Ishikawa (cell line): ENCODE results near the gene EPC2.

Source experiments
- CEBPB ChIP-seq: IDR thresholded peaks from 2 replicates; pipeline ENCODE4 v1.6.1; 2012
- CREB1 ChIP-seq: IDR thresholded peaks from 2 replicates; pipeline ENCODE4 v1.6.1; 2012; ENCODE audit warnings: low read depth
- EGR1 ChIP-seq: IDR thresholded peaks from 2 replicates; pipeline ENCODE4 v1.6.1; 2012
- EP300 ChIP-seq: IDR thresholded peaks from 2 replicates; pipeline ENCODE4 v1.6.1; 2012; ENCODE audit warnings: borderline replicate concordance
- FOXM1 ChIP-seq: IDR thresholded peaks from 2 replicates; pipeline ENCODE4 v1.6.1; 2012; ENCODE audit warnings: low read depth, borderline replicate concordance
- NFIC ChIP-seq: IDR thresholded peaks from 2 replicates; pipeline ENCODE4 v1.6.1; 2012
- RAD21 ChIP-seq: IDR thresholded peaks from 2 replicates; pipeline ENCODE4 v1.6.1; 2012; ENCODE audit warnings: low read depth
- TAF1 ChIP-seq: IDR thresholded peaks from 2 replicates; pipeline ENCODE4 v1.6.1; 2012; ENCODE audit warnings: low read depth, mild to moderate bottlenecking
- TCF12 ChIP-seq: IDR thresholded peaks from 2 replicates; pipeline ENCODE4 v1.6.1; 2012; ENCODE audit warnings: low read depth
- TEAD4 ChIP-seq: IDR thresholded peaks from 2 replicates; pipeline ENCODE4 v1.6.1; 2012
- YY1 ChIP-seq: IDR thresholded peaks from 2 replicates; pipeline ENCODE4 v1.6.1; 2012; ENCODE audit warnings: low read depth
- ZBTB7A ChIP-seq: IDR thresholded peaks from 2 replicates; pipeline ENCODE4 v1.6.1; 2012; ENCODE audit warnings: low read depth
- TF ChIP-seq, protein P1 (sequence below): IDR thresholded peaks from 2 replicates; pipeline ENCODE4 v1.6.1; 2012
- TF ChIP-seq, protein P2 (sequence below): IDR thresholded peaks from 2 replicates; pipeline ENCODE4 v1.6.1; 2012; ENCODE audit warnings: low read depth, mild to moderate bottlenecking
- TF ChIP-seq, protein P3 (sequence below): IDR thresholded peaks from 2 replicates; pipeline ENCODE4 v1.6.1; 2012

EPC2 gene, protein sequence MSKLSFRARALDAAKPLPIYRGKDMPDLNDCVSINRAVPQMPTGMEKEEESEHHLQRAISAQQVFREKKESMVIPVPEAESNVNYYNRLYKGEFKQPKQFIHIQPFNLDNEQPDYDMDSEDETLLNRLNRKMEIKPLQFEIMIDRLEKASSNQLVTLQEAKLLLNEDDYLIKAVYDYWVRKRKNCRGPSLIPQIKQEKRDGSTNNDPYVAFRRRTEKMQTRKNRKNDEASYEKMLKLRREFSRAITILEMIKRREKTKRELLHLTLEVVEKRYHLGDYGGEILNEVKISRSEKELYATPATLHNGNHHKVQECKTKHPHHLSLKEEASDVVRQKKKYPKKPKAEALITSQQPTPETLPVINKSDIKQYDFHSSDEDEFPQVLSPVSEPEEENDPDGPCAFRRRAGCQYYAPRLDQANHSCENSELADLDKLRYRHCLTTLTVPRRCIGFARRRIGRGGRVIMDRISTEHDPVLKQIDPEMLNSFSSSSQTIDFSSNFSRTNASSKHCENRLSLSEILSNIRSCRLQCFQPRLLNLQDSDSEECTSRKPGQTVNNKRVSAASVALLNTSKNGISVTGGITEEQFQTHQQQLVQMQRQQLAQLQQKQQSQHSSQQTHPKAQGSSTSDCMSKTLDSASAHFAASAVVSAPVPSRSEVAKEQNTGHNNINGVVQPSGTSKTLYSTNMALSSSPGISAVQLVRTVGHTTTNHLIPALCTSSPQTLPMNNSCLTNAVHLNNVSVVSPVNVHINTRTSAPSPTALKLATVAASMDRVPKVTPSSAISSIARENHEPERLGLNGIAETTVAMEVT

DNA sequence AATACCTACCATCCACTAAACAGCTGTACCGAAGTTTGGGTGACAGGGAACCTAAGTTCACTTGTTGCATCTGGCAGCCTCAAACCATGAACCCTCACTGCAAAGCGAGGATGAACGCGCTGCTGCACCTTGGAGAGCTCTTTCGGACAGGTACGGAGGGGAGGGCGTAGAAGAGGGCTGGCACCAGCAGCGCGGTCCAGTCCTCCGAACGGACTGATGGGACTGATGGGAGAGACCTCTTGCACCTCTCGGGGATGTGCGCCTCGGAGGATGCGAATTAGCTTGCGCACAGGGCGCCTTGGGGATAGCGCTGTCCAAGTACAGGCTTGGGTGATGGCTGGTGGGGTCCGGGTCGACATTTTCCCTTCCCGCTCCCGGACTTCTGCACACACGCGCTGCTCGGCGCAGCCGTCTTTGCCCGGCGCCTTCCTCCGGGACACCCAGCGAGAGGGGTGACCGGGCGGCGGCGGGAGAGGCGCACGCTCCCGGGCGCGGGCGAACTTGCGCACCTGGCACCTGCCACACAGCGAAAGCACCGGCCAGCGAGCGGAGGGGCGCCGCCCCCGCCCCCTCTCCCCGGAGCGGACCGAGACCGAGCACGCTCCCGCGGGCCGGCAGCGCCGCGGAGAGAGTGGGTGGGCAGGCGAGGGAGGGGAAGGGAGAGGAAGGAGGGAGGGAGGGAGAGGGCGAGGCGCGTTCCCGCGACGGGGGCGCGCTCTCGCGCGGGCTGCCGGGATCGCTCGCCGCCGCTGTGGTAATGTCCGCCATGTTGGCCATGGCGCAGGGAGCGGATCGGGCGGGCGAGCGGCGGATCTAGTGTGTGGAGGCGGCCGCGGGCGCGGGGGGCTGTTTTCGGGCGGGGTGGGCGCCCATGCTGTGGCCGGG, at the start of gene EPC2:
Gene EPC2 (plus strand): TSS at position 754 of the 885 bp plus-strand sequence. CDS start 267 bp downstream, outside the sequence.
- TF ChIP-seq RAD21: no peak
- TF ChIP-seq EP300: peak; percentile 6; the same call in 1 of the 2 replicates
- peak; percentile 76 for TF ChIP-seq TAF1
- TF ChIP-seq, protein P1, sequence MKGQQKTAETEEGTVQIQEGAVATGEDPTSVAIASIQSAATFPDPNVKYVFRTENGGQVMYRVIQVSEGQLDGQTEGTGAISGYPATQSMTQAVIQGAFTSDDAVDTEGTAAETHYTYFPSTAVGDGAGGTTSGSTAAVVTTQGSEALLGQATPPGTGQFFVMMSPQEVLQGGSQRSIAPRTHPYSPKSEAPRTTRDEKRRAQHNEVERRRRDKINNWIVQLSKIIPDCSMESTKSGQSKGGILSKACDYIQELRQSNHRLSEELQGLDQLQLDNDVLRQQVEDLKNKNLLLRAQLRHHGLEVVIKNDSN: 0 out of 2 replicates have a peak, but pooled peaks have one; percentile 3
- peak; percentile 67; the same call in 1 of the 2 replicates for TF ChIP-seq ZBTB7A
- TF ChIP-seq EGR1: peak; percentile 69
- TF ChIP-seq CEBPB: no peak
- TF ChIP-seq TCF12: 0 out of 2 replicates have a peak, but pooled peaks have one; percentile 8
- TF ChIP-seq, protein P2, sequence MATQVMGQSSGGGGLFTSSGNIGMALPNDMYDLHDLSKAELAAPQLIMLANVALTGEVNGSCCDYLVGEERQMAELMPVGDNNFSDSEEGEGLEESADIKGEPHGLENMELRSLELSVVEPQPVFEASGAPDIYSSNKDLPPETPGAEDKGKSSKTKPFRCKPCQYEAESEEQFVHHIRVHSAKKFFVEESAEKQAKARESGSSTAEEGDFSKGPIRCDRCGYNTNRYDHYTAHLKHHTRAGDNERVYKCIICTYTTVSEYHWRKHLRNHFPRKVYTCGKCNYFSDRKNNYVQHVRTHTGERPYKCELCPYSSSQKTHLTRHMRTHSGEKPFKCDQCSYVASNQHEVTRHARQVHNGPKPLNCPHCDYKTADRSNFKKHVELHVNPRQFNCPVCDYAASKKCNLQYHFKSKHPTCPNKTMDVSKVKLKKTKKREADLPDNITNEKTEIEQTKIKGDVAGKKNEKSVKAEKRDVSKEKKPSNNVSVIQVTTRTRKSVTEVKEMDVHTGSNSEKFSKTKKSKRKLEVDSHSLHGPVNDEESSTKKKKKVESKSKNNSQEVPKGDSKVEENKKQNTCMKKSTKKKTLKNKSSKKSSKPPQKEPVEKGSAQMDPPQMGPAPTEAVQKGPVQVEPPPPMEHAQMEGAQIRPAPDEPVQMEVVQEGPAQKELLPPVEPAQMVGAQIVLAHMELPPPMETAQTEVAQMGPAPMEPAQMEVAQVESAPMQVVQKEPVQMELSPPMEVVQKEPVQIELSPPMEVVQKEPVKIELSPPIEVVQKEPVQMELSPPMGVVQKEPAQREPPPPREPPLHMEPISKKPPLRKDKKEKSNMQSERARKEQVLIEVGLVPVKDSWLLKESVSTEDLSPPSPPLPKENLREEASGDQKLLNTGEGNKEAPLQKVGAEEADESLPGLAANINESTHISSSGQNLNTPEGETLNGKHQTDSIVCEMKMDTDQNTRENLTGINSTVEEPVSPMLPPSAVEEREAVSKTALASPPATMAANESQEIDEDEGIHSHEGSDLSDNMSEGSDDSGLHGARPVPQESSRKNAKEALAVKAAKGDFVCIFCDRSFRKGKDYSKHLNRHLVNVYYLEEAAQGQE: peak; percentile 80
- no peak for TF ChIP-seq TEAD4
- TF ChIP-seq NFIC: no peak
- TF ChIP-seq FOXM1: no peak
- TF ChIP-seq, protein P3, sequence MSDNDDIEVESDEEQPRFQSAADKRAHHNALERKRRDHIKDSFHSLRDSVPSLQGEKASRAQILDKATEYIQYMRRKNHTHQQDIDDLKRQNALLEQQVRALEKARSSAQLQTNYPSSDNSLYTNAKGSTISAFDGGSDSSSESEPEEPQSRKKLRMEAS: peak; percentile 18; the same call in 1 of the 2 replicates
- no peak for TF ChIP-seq CREB1
- peak; percentile 94 for TF ChIP-seq YY1

DNA sequence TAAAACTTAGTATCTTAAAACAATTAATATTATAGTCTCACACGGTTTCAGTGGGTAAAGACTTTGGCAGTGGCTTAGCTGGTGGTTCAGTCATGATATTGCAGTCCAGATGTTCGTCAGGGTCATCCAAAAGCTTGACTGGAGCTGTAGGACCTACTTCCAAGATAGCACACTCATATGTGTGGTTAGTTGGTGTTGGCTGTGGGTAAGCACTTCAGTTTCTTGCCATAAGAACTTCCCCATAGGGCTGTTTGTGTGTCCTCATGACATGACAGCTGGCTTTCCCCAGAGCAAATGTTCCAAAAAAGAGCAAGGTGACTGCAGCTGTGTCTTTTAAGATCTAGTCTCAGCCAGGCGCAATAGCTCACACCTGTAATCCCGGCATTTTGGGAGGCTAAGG, 48.5 kb upstream of the EPC2 start:
- TF ChIP-seq RAD21: no peak
- TF ChIP-seq, protein P1: no peak
- no peak for TF ChIP-seq FOXM1

DNA sequence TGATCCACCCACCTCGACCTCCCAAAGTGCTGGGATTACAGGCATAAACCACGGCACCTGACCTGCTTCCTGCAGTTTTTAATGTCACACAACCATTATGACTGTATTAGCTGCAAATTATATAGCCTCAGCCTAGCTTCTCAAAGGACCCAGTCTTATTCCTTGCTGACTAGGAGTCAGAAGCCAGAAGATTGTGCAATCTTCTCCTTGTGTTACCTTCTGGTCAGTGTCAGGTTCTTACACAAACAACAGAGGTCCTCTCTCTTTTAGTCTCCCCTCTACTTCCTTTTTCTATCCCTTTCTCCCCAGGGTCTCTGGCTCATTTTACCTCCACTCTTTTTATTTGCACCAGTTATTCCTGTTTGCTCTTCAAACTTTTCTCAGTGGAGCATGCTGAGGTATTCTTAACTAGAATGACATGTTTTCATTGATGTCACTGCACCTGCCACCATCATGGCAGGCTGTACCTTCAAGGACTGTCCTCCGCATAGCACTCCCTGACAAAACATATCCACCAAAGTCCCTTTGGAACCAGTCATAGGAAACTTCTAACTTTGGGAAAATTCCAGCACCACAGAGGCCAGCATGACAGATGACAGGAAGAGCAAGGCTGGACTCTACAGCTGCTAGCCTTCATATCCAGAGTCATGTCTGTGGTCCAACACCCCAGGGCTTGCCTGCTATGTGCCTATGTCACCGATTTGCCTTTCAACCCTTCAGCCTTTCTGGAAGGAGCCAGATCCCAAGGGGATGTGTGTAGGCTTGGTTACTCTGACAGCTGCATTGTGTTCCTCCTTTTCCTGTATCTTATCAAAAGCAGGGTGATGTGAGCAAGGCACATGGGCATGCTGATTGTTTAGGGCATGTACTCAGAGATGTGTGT, 45.2 kb upstream of the EPC2 start:
- TF ChIP-seq CEBPB (peak; percentile 89), TCF12 (no peak)

DNA sequence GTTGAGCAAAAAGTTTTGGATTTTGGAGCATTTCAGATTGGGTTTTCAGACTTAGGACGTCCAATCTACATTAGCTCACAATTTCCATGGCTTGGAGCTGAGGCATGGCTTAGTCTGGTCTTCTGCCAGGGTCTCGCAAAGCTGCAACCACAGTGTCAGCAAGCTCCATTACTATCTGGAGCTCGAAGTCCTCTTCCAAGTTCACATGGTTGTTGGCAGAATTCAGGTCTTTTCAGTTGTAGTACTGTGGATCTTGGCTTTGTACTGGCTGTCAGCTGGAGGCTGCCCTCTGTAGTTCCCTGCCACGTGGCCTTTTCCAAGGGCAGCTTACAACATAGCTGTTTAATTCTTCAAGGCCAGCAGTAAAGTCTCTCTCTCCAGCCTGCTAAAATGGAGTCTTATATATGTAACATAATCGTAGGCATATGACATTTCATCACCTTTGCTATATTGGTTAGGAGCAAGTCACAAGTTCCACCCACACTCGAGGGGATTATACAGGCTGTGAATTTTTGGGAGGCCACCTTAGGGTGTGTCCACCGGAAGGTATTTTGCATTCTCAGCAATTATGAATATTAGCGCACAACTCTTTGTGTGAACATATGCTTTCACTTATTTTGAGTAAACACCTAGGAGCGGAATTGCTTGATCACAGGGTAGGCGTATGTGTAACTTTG, 41.5 kb upstream of the EPC2 start:
- TF ChIP-seq TEAD4 (no peak), CEBPB (no peak), YY1 (no peak), ZBTB7A (no peak), RAD21 (no peak)
- TF ChIP-seq, protein P2: no peak
